ENCODE data around the gene FBXO17.

The FBXO17 gene

GRCh38 chr19:38979812-38980211, 4.3 kb upstream of the FBXO17 start:
- no peak for TF ChIP-seq CTCF (IDR thresholded peaks at IDR 0.05; ENCODE audit: control extremely low read depth, extremely low read depth, low read depth, missing control alignments)
- ChIA-PET POLR2A (no interaction called here), CTCF (no interaction called here)
- no peak for DNase-seq (ENCODE audit: extremely low spot score)

- TF ChIP-seq CTCF (IDR thresholded peaks at IDR 0.05; ENCODE audit: control extremely low read depth, extremely low read depth, low read depth, missing control alignments), result no peak
- CTCF ChIA-PET, result interaction anchor here (1.0 to 1.9 kb wide), 4 partner anchors 16 to 434 kb away, joined by 3 to 6 read pairs (median 3); no protein-coding TSS in a partner anchor
- no peak for DNase-seq (ENCODE audit: extremely low spot score)
- POLR2A ChIA-PET, result interaction anchor here (0.6 to 1.4 kb wide), 2 partner anchors 18 to 36 kb away, joined by 3 to 4 read pairs; no protein-coding TSS in a partner anchor
Measured at GRCh38 chr19:38978326-38978689, 2.8 kb upstream of the FBXO17 start.

- CTCF ChIA-PET, result interaction anchor here (0.8 to 2.6 kb wide), 11 partner anchors 11 to 434 kb away, joined by 3 to 20 read pairs (median 4); no protein-coding TSS in a partner anchor
- POLR2A ChIA-PET, result interaction anchor here (0.6 to 1.4 kb wide), 2 partner anchors 19 to 36 kb away, joined by 3 to 4 read pairs; no protein-coding TSS in a partner anchor
- peak; percentile 80 for DNase-seq (ENCODE audit: extremely low spot score)
- no peak for TF ChIP-seq CTCF (IDR thresholded peaks at IDR 0.05; ENCODE audit: control extremely low read depth, extremely low read depth, low read depth, missing control alignments)
Measured at GRCh38 chr19:38977445-38978325, 2.1 kb upstream of the FBXO17 start.

- POLR2A ChIA-PET, result no interaction called here
- no peak for TF ChIP-seq CTCF (IDR thresholded peaks at IDR 0.05; ENCODE audit: control extremely low read depth, extremely low read depth, low read depth, missing control alignments)
- CTCF ChIA-PET, result interaction anchor here (0.7 to 2.6 kb wide), 12 partner anchors 9 to 573 kb away, joined by 3 to 20 read pairs (median 4); partner anchors contain the start of gene FAM98C
- DNase-seq (ENCODE audit: extremely low spot score), result no peak
Measured at GRCh38 chr19:38975861-38976271, 324 bp upstream of the FBXO17 start.

- TF ChIP-seq CTCF (IDR thresholded peaks at IDR 0.05; ENCODE audit: control extremely low read depth, extremely low read depth, low read depth, missing control alignments), result no peak
- ChIA-PET POLR2A (no interaction called here), CTCF (interaction anchor here (0.8 kb wide), 1 partner anchor 13 kb away, joined by 3 read pairs; no protein-coding TSS in a partner anchor)
- no peak for DNase-seq (ENCODE audit: extremely low spot score)
Measured at GRCh38 chr19:38974624-38975213, 823 bp downstream of the FBXO17 start.

- ChIA-PET CTCF (interaction anchor here (1.5 to 3.0 kb wide), 2 partner anchors 10 to 41 kb away, joined by 4 to 18 read pairs; partner anchors contain the start of genes MRPS12 and SARS2), POLR2A (no interaction called here)
- no peak for TF ChIP-seq CTCF (IDR thresholded peaks at IDR 0.05; ENCODE audit: control extremely low read depth, extremely low read depth, low read depth, missing control alignments)
- DNase-seq (ENCODE audit: extremely low spot score), result no peak
Measured at GRCh38 chr19:38971672-38972071, 3.9 kb downstream of the FBXO17 start.
